Hematopoietic multipotent progenitor cell (in vitro differentiated cells): Measurements from ENCODE around the gene USP47. TPM values are rescaled to one million over a fixed set of nuclear protein-coding genes. Genes with fewer than 3 reads are reported as not detected.

Experiments
- DNase-seq, 3 donors: peaks; one replicate each; pipeline ENCODE4 v3.0.0-alpha.2; 2011 to 2015; ENCODE audit warnings: low read depth in 2 of 3, low spot score in 2 of 3
- total RNA-seq: library from RNA; depleted of rRNA; stranded (reverse); fragments of >200 nt; gene quantifications from one replicate; pipeline ENCODE4 v1.2.3, GENCODE V29; 2012

The USP47 gene
- total RNA-seq, 1 donor = 32.6 TPM

DNA sequence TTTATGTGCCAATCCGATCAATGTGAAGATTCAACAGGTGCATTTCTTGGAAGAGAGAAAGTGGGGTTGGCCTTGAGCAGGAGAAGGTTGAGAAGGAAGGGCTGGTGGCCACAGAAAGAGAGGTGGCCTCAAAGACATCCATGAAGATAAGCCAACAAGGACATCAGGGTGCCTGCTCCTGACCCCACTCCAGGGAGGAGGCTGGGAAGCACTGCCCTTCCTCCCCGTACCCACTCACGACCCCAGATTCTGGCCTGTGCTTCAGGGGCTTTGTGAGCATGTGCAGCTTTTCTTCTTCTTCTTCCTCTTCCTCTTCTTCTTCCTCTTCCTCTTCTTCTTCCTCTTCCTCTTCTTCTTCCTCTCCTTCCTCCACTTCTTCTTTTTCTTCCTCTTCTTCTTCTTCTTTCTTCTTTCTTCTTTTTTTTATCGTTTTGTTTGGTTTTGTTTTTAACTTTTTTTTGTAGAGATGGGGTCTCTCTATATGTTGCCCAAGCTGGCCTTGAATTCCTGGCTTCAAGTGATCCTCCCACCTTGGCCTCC, 136.4 kb downstream of the USP47 start:
- no peak for DNase-seq

DNA sequence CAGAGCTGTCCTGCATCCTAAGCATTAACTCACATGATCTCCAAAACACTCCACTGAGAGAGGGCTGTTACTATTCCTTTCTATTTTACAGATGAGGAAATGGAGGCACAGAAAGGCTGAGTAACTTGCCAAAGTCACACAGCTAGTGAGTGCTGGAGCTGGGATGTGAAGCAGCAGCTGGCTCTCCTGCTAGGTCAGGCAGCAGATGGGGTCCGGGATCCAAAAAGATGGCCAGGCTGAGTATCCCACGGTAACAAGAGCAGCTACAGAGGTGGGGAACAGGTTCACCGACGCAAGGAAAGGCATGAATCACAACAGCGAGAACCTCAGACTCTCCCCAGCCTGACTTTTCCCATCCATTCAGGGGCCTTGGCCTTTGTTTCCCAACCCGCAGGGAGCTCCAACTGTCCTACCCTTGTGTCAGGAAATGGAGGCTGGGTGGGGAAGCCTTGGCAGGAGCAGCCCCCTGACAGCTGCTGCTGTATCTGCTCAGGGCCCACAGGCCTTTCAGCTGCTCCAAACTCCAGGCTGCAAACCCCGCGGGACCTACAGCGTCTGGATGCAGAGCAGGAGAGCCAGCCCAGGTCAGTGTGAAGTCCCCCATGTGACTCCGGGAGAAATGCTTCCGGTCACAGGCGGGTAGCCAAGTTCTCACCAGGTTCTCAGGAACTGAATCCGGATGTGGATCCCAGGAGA, 137.2 kb downstream of the USP47 start:
- no peak for DNase-seq

DNA sequence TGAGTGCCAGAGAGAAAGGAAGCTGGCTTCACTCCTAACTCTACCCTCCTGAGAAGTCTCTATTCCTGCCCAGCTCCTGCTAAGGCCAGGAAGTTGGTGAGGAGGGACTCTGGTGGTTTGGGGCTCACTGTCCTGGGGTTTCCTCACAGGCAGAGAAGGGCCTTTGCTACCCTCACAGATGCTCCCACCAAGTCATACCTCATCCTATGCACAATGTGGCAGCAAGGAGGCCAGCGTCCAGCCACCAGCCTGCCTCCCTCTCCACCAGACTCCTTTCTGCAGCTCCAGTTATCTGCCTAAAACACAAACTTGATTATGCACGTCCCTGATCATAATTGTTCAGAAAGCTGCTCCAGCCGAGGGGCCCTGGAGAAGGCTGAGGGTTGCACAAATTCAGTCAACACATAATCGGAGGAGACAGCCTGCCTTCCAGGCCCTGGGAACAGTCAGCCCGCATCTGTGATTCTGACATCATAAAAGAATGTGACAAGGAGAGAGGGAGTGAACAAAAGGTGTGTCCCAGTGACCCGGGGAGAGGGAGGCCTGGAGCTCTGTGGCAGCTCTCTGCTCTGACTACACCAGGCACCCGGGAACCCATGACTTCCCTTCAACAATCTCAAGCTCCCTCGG, 137.8 kb downstream of the USP47 start:
- DNase-seq = no peak

DNA sequence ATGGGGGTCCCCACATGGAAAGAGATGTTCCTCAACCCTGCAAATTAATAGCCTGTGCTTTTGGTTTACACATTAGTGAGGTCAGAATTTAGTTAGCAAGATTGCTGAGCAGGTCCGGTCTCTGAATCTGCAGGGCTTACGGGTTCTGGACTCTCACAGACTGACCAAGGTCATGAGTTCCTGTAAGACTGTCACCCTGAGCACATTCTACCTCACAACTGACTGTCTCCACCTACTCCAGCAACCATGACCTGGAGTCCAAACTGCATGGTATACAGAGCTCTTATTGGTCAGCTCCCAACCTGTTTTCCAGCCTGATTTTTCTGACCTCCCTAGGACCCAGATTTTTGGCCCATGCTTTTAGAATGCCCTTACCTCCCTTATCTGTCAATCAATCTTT, 138.4 kb downstream of the USP47 start:
- DNase-seq = no peak

DNA sequence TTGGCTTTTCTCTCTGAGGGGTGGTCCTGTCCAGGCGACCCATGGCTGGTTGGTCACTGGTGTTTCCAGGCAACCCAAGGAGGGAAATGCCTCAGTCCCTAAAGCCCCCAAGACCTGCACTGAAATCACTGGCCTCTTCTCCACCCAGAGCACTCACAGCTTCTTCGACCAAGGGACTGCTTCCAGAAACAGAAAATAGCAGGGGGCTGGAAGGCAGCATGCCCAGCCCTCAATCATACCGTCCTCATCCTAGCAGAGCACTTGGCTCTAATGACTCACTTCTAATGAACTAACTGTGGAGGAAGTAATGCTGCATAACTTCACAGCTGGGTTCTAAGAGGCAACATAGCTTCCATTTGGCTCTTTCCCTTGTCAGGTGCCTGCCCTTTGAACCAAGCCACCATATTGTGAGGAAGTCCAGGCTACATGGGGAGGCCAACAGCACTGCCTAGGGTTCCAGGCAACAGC, 139.1 kb downstream of the USP47 start:
- no peak for DNase-seq

- no peak for DNase-seq
Observed at GRCh38 chr11:11981364-11981763, 139.6 kb downstream of the USP47 start.

- no peak for DNase-seq
Observed at GRCh38 chr11:11981840-11982239, 140.1 kb downstream of the USP47 start.

DNA sequence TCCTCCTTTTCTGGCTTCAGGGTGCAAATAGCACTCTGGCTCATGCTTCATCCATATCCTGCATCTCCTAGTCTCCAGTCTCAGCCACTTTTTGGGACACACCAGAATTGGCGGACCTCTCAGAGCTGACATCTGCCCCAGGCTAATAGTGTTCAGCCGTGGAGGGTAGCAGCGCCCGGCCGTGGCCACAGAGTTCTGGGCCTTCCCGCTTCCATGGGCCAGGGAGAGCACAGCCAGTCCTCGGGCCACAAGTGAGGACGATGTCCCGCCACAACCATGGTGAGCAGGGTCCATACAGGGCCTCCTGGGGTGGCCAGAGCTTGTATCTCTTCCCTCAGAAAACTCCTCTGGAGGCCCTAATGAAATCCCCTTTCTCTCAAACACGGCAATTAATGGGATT, 140.7 kb downstream of the USP47 start:
- DNase-seq = no peak

GRCh38 chr11:11982975-11983374, 141.2 kb downstream of the USP47 start:
- DNase-seq = no peak

DNA sequence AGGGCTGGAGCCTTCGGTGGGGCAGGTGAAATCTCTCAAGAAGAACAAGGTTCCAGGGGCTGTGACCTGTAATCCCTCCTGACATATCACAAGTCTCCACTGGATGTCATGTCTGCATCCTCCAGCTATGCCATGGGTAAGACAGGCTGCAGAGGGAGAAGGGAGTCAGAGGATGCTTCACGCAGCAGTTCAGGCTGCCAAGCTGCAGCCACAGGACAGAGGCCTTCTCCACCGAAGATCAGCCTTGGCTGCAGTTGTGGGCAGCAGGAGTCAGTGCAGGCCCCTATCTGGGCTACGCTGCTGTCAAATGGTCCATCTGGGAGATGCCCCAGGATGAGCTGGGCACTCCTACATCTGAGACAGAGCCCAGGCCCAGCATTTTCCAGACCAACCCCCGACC, 141.7 kb downstream of the USP47 start:
- no peak for DNase-seq

- no peak for DNase-seq
Observed at GRCh38 chr11:11984563-11984962, 142.8 kb downstream of the USP47 start.

DNA sequence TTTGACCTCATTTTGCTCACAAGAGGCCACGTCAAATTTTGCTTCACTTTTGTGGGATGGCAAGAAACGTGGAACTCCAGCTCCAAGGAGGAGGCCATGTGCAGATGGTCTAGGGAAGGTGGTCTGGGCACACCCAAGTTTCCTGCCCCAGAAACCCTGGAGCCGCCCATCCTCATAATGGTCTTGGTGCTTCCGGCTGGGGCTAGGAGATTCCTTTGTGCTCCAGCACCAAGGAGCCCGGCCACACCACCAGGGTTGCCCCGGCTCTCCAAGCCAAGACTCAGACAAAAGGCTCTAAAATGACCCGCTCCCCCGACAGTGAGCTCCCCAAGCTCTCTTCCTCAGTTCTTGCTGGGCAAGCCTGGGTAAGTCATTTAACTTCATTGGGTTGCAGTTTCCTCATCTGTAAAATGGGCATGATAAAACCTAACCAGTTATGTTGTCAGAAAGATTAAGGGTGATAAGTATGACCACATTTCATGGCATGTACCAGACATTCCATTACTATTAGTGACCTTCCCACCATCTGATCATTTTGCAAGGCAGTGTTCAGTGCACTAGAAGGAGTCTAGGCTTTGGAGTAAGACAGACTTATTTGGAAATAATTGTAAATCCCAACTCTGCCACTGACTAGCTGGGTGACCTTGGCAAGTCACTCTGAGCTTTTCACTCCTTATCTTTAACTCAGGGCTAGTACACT, 143.4 kb downstream of the USP47 start:
- DNase-seq = no peak

DNA sequence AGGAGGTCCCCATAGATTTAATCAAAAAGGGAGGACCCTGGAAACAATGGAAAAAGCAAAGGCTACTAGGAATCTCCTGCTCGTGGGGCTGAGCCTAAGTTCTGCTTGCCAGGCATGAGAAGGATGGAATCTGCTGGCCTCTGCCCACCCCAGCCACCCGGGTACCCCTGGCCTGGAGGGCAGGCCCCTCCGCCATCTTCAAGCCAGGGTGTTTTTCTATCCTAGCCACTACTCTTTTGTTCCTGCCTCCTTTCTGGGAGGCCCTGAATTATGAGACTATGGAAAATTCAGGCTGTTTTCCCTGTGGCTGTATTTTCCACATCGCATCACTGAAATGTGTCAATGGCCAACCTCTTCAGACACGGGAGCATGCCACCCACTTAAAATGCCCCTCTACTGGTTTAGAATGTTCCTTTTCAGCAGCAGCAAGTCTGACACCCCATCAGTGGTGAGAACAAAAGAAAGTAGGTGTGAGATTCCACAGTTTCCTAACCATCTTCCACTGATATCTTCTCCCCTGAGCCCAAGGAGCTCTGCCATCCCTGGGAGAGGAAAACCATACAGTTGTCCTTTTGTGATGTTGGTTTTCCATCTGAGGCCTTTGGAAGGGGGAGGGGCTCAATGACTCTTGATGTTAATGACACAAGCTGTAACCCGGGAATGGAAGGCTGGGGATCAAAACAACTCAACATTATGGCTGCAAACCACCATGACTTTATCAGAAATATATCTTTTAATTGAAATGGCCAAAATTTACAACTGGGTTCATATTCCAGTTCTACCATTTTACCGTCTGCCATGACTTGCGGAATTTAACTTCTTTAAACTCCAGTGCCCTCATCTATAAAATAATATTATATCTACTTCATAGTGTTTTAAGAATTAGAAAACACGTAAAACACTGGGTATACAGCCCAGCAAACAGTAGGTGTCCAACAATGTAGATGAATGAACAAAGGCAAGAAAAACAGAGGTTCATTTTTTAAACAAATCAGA, 144.5 kb downstream of the USP47 start:
- DNase-seq = no peak

- DNase-seq = no peak
Observed at GRCh38 chr11:11987503-11988022, 145.8 kb downstream of the USP47 start.

DNA sequence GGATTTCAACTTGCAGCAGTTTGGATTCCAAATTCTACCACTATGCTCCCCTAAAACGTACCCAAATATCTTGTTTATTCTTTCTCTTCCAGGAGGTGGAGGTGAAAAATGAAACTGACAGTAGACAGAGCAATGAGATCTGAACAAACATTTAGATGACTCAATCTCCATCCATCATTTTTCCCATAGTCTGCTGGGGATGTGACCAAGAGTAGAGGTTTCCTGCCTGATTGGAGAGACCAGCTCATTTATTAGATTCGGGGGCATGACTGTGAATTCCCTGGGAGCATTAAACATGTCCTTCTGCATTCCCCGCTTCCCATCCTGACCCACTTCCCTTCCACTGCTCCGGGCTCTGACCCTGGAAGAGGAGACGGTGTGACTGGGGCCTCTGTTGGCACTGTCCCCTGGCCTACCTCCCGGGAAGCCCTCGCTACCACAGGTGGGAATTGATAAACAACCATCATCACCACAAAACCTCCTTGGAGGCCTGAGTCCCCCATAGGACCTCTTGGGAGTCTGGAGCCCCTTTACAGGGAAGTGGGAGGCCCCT, 146.4 kb downstream of the USP47 start:
- DNase-seq = no peak

GRCh38 chr11:11988681-11989261, 147.0 kb downstream of the USP47 start:
- no peak for DNase-seq

GRCh38 chr11:11989774-11990744, 148.3 kb downstream of the USP47 start:
- DNase-seq = no peak
